Smooth muscle cell (in vitro differentiated cells): ENCODE results near the gene NSMCE4A. TPM values are rescaled to one million over a fixed set of nuclear protein-coding genes. Genes with fewer than 3 reads are reported as not detected.
"Not testable (repeated sequence)": the region's sequence is repeated elsewhere in the genome, so short reads cannot be mapped to it uniquely, and the experiment has no call there.

Experiments used
- DNase-seq: peaks from one replicate; lab custom pipeline; 2025; ENCODE audit not compliant: unreplicated experiment; lab: John Stamatoyannopoulos, UW
- H2AFZ ChIP-seq: fragments of 200-600 bp; sonication (generic); 2 replicates; pipeline ENCODE4 v1.6.0; 2016; ENCODE audit warnings: antibody characterized with exemption, low read depth, mild to moderate bottlenecking
- H3F3A ChIP-seq: fragments of 200-600 bp; sonication (generic); 2 replicates; pipeline ENCODE4 v1.6.0; 2017; ENCODE audit warnings: antibody characterized with exemption, low read depth
- H3K27ac ChIP-seq: fragments of 200-600 bp; sonication (generic); 2 replicates; pipeline ENCODE4 v1.5.1; 2016; ENCODE audit warnings: low read depth, mild to moderate bottlenecking
- H3K27me3 ChIP-seq: fragments of 200-600 bp; sonication (generic); 2 replicates; pipeline ENCODE4 v1.6.1; 2016; ENCODE audit warnings: low read depth, mild to moderate bottlenecking
- H3K36me3 ChIP-seq: fragments of 200-600 bp; sonication (generic); 2 replicates; pipeline ENCODE4 v1.5.1; 2016; ENCODE audit warnings: low read depth
- H3K4me1 ChIP-seq: fragments of 200-600 bp; sonication (generic); 2 replicates; pipeline ENCODE4 v1.5.1; 2016; ENCODE audit warnings: low read depth
- H3K4me2 ChIP-seq: fragments of 200-600 bp; sonication (generic); 2 replicates; pipeline ENCODE4 v1.6.0; 2016; ENCODE audit warnings: mild to moderate bottlenecking
- H3K4me3 ChIP-seq: fragments of 200-600 bp; sonication (generic); 2 replicates; pipeline ENCODE4 v1.5.1; 2016; ENCODE audit warnings: mild to moderate bottlenecking
- H3K79me2 ChIP-seq: fragments of 200-600 bp; sonication (generic); 2 replicates; pipeline ENCODE4 v1.6.0; 2016; ENCODE audit warnings: low read depth, mild to moderate bottlenecking
- H3K9ac ChIP-seq: fragments of 200-600 bp; sonication (generic); 2 replicates; pipeline ENCODE4 v1.6.0; 2016; ENCODE audit warnings: low read depth
- H3K9me3 ChIP-seq: fragments of 200-600 bp; sonication (generic); replicated peaks from 2 replicates; pipeline ENCODE4 v1.5.1; 2016; ENCODE audit warnings: low read depth
- H4K20me1 ChIP-seq: fragments of 200-600 bp; sonication (generic); 2 replicates; pipeline ENCODE4 v1.6.0; 2016; ENCODE audit warnings: low read depth
- WGBS: methylation state at CpG from one replicate; pipeline ENCODE4 v1.1.7; 2016; ENCODE audit warnings: low lambda C conversion rate; 5-methylcytosine and 5-hydroxymethylcytosine counted together
- polyA plus RNA-seq: library from polyadenylated mRNA; unstranded; fragments of >200 nt; fragmentation: Nextera tagmentation; extraction: Ambion mirVana; gene quantifications from 2 replicates; pipeline ENCODE4 v1.2.1, GENCODE V29; 2016
- total RNA-seq: library from RNA; depleted of rRNA; stranded (reverse); fragments of >200 nt; gene quantifications from 2 replicates; pipeline ENCODE4 v1.2.3, GENCODE V29; 2014
- TF ChIP-seq, protein P1 (sequence below): fragments of 200-600 bp; sonication (generic); IDR thresholded peaks from 2 replicates; pipeline ENCODE4 v1.5.1; 2017; ENCODE audit warnings: borderline replicate concordance, mild to moderate bottlenecking, antibody characterized with exemption; ENCODE audit not compliant: insufficient read depth, poor library complexity, severe bottlenecking

Gene NSMCE4A
- total and polyA plus RNA-seq, 2 experiments from 2014 or later, result 24.7 to 35.3 TPM

DNA sequence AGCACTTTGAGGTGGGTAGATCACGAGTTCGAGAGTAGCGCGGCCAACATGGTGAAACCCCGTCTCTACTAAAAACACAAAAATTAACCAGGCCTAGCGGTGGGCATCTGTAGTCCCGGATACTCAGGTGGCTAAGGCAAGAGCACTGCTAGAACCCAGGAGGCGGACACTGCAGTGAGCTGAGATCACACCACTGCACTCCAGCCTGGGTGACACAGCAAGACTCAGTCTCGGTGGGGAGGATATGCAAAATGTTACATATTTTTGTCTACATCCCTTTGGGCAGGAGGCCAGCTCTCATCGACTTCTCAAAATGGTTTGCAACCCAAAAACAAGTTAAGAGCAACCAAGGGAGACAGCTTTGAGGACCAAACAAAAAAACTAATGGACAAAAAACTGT, 55.4 kb downstream of the NSMCE4A start:
- DNase-seq, result no peak

DNA sequence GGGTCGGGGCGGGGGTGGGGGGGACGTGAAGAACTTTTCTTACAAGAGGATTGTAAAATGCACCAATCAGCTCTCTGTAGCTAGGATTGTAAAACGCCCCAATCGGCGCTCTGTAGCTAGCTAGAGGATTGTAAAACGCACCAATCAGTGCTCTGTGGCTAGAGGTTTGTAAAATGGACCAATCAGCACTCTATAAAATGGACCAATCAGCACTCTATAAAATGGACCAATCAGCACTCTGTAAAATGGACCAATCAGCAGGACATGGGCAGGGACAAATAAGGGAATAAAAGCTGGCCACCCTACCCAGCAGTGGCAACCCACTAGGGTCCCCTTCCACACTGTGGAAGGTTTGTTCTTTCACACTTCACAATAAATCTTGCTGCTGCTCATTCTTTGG, 56.2 kb downstream of the NSMCE4A start:
- Histone ChIP-seq H3K4me1 (peaks cover 15% of the 10 kb centered on the region), H3K79me2 (peaks cover 26% of the 10 kb centered on the region), H3F3A (peaks cover 16% of the 10 kb centered on the region)
- DNase-seq, H4K20me1 ChIP-seq, H2AFZ ChIP-seq, H3K27ac ChIP-seq, H3K27me3 ChIP-seq, H3K36me3 ChIP-seq, H3K4me3 ChIP-seq, H3K9me3 ChIP-seq, H3K4me2 ChIP-seq, H3K9ac ChIP-seq: not testable (repeated sequence)
- WGBS, result 94% methylated on average over 7 of the region's 7 CpGs

More for the DNA sequence above, 55.4 kb downstream of the NSMCE4A start:
- Histone ChIP-seq H4K20me1 (no peaks in the 10 kb centered on the region), H3K9me3 (no peaks in the 10 kb centered on the region), H3K4me1 (peaks cover 15% of the 10 kb centered on the region), H3K79me2 (peaks cover 35% of the 10 kb centered on the region), H3K27me3 (no peaks in the 10 kb centered on the region), H3K4me3 (no peak overlapping the region), H3K4me2 (no peak overlapping the region), H3K36me3 (no peaks in the 10 kb centered on the region), H3K9ac (no peak overlapping the region), H3K27ac (no peak overlapping the region), H2AFZ (no peak overlapping the region), H3F3A (peaks cover 16% of the 10 kb centered on the region)
- WGBS, result 97% methylated on average over 10 of the region's 10 CpGs
- TF ChIP-seq, protein P1, sequence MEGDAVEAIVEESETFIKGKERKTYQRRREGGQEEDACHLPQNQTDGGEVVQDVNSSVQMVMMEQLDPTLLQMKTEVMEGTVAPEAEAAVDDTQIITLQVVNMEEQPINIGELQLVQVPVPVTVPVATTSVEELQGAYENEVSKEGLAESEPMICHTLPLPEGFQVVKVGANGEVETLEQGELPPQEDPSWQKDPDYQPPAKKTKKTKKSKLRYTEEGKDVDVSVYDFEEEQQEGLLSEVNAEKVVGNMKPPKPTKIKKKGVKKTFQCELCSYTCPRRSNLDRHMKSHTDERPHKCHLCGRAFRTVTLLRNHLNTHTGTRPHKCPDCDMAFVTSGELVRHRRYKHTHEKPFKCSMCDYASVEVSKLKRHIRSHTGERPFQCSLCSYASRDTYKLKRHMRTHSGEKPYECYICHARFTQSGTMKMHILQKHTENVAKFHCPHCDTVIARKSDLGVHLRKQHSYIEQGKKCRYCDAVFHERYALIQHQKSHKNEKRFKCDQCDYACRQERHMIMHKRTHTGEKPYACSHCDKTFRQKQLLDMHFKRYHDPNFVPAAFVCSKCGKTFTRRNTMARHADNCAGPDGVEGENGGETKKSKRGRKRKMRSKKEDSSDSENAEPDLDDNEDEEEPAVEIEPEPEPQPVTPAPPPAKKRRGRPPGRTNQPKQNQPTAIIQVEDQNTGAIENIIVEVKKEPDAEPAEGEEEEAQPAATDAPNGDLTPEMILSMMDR, result no peak

DNA sequence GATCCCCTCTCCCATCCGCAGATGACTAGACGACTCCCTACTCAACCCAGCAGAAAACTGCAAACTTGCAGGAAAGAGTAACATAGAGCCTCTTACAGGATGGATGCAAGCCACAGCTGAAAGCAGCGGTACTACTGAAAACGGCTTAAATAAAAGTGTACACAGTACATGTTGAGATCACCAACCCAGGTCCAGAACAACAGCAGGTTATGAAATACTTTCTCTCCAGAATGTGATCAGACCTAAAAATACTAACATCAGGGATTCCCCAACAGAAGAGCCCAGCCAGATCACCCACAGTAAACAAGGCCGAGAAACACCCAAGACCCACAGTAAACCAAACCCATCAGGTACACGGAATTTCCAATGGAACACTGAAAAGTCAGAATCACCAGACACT, 60.4 kb downstream of the NSMCE4A start:
- WGBS, result 81% methylated on average over 6 of the region's 6 CpGs
- Histone ChIP-seq H3K27me3 (no peaks in the 10 kb centered on the region), H3K4me1 (no peaks in the 10 kb centered on the region), H3K4me3 (no peak overlapping the region), H4K20me1 (no peaks in the 10 kb centered on the region), H3F3A (peaks cover 4% of the 10 kb centered on the region), H3K36me3 (no peaks in the 10 kb centered on the region), H3K4me2 (no peak overlapping the region), H3K9ac (no peak overlapping the region), H3K9me3 (no peaks in the 10 kb centered on the region), H3K27ac (no peak overlapping the region), H2AFZ (no peak overlapping the region), H3K79me2 (peaks cover 11% of the 10 kb centered on the region)
- TF ChIP-seq, protein P1, result no peak
- DNase-seq, result no peak

DNA sequence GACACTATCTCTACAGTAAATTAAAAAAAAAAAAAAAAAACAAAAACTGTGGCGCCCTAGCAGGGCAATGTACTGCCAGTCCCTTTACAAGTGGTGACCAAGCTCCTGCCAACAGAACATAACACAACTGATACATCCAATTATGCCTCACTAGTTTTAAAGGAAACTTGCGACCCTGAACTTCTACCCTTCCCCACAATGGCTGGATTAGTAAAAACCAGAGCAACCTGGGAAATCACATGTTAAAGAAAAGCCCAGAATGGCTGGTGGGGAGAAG, 63.7 kb downstream of the NSMCE4A start:
- no peaks in the 10 kb centered on the region for H3K9me3 ChIP-seq
- peaks cover 4% of the 10 kb centered on the region for H3F3A ChIP-seq
- DNase-seq, result no peak
- TF ChIP-seq, protein P1, result no peak
- peak overlapping the region; percentile 56 for H3K27ac ChIP-seq
- peaks cover 20% of the 10 kb centered on the region for H3K79me2 ChIP-seq
- WGBS, result 100% methylated on average over 2 of the region's 2 CpGs
- no peaks in the 10 kb centered on the region for H4K20me1 ChIP-seq
- H3K9ac ChIP-seq, result no peak overlapping the region
- H3K4me1 ChIP-seq, result no peaks in the 10 kb centered on the region
- no peaks in the 10 kb centered on the region for H3K27me3 ChIP-seq
- H3K4me3 ChIP-seq, result no peak overlapping the region
- H3K36me3 ChIP-seq, result no peaks in the 10 kb centered on the region
- H2AFZ ChIP-seq, result no peak overlapping the region
- H3K4me2 ChIP-seq, result no peak overlapping the region
